ENCODE results near the gene PACC1. TPM values are rescaled to one million over a fixed set of nuclear protein-coding genes. Genes with fewer than 3 reads are reported as not detected.
"Not testable (repeated sequence)": the region's sequence is repeated elsewhere in the genome, so short reads cannot be mapped to it uniquely, and the experiment has no call there.

PACC1 gene
- total RNA-seq, 4 donors from 2014 or later: 2.9 to 5.5 (median 4.9) TPM

DNA sequence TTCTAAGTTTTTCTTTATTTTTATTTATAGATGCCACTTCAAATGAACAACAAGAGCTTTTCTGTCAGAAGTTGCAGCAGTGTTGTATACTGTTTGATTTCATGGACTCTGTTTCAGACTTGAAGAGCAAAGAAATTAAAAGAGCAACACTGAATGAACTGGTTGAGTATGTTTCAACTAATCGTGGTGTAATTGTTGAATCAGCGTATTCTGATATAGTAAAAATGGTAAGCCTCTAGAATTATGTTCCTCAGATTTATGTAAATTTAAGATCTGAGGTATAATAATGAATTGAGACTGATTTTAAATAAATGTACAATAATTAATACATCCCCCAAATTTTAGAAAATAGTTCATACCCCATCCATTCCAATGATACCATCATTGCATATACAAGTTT lies 85.6 kb downstream of the PACC1 start:
- Histone ChIP-seq H3K9me3 (no peaks in the 10 kb centered on the region), H3K27ac (no peak overlapping the region), H3K4me1 (no peaks in the 10 kb centered on the region), H3K36me3 (peaks cover 0 to 2% of the 10 kb centered on the region in 2 donors), H3K4me3 (replicated peaks in 1 of 3) (no peak overlapping the region), H3K27me3 (no peaks in the 10 kb centered on the region)
- 94 to 95% methylated on average over 2 of the region's 2 CpGs for WGBS, 2 donors
- intact Hi-C loops (cut with DNase I): no loop called here
- TF ChIP-seq, protein P1, sequence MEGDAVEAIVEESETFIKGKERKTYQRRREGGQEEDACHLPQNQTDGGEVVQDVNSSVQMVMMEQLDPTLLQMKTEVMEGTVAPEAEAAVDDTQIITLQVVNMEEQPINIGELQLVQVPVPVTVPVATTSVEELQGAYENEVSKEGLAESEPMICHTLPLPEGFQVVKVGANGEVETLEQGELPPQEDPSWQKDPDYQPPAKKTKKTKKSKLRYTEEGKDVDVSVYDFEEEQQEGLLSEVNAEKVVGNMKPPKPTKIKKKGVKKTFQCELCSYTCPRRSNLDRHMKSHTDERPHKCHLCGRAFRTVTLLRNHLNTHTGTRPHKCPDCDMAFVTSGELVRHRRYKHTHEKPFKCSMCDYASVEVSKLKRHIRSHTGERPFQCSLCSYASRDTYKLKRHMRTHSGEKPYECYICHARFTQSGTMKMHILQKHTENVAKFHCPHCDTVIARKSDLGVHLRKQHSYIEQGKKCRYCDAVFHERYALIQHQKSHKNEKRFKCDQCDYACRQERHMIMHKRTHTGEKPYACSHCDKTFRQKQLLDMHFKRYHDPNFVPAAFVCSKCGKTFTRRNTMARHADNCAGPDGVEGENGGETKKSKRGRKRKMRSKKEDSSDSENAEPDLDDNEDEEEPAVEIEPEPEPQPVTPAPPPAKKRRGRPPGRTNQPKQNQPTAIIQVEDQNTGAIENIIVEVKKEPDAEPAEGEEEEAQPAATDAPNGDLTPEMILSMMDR (IDR thresholded peaks at IDR 0.05): no peak
- no peak for DNase-seq

DNA sequence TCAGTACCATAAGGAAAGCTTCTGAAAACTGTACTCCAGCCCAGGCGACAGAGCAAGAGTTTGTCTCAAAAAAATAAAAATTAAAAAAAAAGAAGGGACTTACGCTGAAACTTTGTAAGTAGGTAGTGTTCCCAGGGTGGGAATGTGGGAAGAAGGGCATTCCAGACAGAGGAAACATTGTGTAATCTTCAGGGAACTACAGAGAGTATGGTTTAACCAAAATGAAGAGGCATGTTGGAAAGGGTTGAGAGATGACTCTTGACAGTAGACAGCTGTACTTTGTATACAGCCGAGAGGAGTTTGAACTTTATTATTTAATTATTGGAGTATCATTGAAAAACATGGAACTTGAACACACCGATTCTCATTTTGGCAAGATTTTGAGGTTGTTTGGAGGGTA lies 86.4 kb downstream of the PACC1 start:
- 95 to 96% methylated on average over 4 of the region's 4 CpGs for WGBS, 2 donors
- no peak overlapping the region for H3K27ac ChIP-seq
- TF ChIP-seq, protein P1 (IDR thresholded peaks at IDR 0.05): no peak
- no peak for TF ChIP-seq POLR2A (IDR thresholded peaks at IDR 0.05)
- H3K36me3 ChIP-seq: no peaks in the 10 kb centered on the region
- no peaks in the 10 kb centered on the region for H3K27me3 ChIP-seq
- intact Hi-C loops (cut with DNase I): no loop called here
- H3K4me3 ChIP-seq (replicated peaks in 1 of 3): no peak overlapping the region
- no peaks in the 10 kb centered on the region for H3K9me3 ChIP-seq
- H3K4me1 ChIP-seq: no peaks in the 10 kb centered on the region
- no peak for DNase-seq

DNA sequence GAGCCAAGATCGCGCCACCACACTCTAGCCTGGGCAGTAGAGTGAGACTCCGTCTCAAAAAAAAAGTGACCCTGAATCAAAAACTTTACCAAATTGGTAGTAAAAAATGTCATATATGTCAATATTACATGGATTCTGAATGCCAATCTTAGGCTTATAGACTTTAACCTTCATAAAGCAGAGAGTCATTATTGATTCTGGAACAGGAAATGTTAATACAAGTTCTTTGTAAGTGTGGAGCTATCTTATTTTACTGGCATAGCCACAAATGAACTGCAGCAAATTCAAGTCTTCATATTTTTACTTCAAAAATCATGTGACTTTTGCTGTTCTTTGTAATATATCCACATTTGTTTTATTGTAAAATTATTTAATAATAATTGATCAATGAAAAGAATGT lies 88.1 kb downstream of the PACC1 start:
- intact Hi-C loops (cut with DNase I): no loop called here
- no peak for TF ChIP-seq POLR2A (IDR thresholded peaks at IDR 0.05)
- TF ChIP-seq, protein P1 (IDR thresholded peaks at IDR 0.05): no peak
- no peak for DNase-seq
- Histone ChIP-seq H3K36me3 (no peaks in the 10 kb centered on the region), H3K4me3 (replicated peaks in 1 of 3) (no peak overlapping the region), H3K27ac (no peak overlapping the region), H3K27me3 (no peaks in the 10 kb centered on the region), H3K4me1 (no peaks in the 10 kb centered on the region), H3K9me3 (no peaks in the 10 kb centered on the region)
- 80 to 98% methylated on average over 3 of the region's 3 CpGs for WGBS, 2 donors

GRCh38 chr1:212323066-212323465 lies 91.6 kb downstream of the PACC1 start:
- no peak for DNase-seq
- no peaks in the 10 kb centered on the region for H3K27me3 ChIP-seq
- intact Hi-C loops (cut with DNase I): no loop called here
- WGBS, 2 donors: 74 to 79% methylated on average over 3 of the region's 3 CpGs
- no peaks in the 10 kb centered on the region for H3K9me3 ChIP-seq
- TF ChIP-seq, protein P1 (IDR thresholded peaks at IDR 0.05): no peak
- no peak for TF ChIP-seq POLR2A (IDR thresholded peaks at IDR 0.05)
- H3K36me3 ChIP-seq: no peaks in the 10 kb centered on the region
- no peak overlapping the region for H3K4me3 ChIP-seq (replicated peaks in 1 of 3)
- H3K4me1 ChIP-seq: peaks cover 0 to under 1% of the 10 kb centered on the region in 2 donors
- no peak overlapping the region for H3K27ac ChIP-seq

DNA sequence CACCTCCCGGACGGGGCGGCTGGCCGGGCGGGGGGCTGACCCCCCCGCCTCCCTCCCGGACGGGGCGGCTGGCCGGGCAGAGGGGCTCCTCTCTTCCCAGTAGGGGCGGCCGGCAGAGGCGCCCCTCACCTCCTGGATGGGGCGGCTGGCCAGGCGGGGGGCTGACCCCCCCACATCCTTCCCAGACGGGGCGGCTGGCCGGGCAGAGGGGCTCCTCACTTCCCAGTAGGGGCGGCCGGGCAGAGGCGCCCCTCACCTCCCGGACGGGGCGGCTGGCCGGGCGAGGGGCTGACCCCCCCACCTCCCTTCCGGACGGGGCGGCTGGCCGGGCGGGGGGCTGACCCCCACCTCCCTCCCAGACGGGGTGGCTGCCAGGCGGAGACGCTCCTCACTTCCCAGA lies 93.7 kb downstream of the PACC1 start:
- H3K27ac ChIP-seq; H3K9me3 ChIP-seq; intact Hi-C loops (cut with DNase I); DNase-seq; H3K4me3 ChIP-seq (replicated peaks in 1 of 3); H3K27me3 ChIP-seq; H3K36me3 ChIP-seq: not testable (repeated sequence)
- no CpG with 5 or more reads among the region's 34 CpGs for WGBS, 2 donors
- H3K4me1 ChIP-seq: peaks cover 9 to 12% of the 10 kb centered on the region in 2 donors

DNA sequence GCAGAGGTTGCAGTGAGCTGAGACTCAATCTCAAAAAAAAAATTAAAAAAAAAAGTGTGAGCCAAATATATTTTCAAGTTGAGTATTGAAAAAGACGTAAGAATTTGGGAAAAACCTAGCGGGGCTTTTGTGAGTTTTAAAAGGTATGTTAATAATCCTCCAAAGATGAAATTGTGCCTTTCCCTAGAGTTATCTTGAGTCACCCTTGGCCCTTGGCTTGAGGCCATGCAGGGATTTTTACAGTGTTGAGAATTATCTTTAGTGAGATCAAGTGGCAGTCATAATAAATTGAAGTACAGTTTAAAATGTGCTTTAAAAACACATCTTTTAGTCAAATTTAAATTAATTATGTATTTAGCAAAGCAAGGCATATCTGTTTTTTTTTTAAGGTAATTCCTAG lies 96.8 kb downstream of the PACC1 start:
- no peak overlapping the region for H3K27ac ChIP-seq
- no peak for DNase-seq
- H3K4me1 ChIP-seq: peaks cover 13 to 14% of the 10 kb centered on the region in 2 donors
- intact Hi-C loops (cut with DNase I): no loop called here
- H3K36me3 ChIP-seq: no peaks in the 10 kb centered on the region
- H3K27me3 ChIP-seq: no peaks in the 10 kb centered on the region
- 90 to 96% methylated on average over 2 of the region's 2 CpGs for WGBS, 2 donors
- H3K9me3 ChIP-seq: no peaks in the 10 kb centered on the region
- H3K4me3 ChIP-seq (replicated peaks in 1 of 3): no peak overlapping the region
- TF ChIP-seq POLR2A (IDR thresholded peaks at IDR 0.05): no peak
- TF ChIP-seq, protein P1 (IDR thresholded peaks at IDR 0.05): no peak
